Neural crest cell (in vitro differentiated cells): Measurements from ENCODE around the gene AK5. TPM values are rescaled to one million over a fixed set of nuclear protein-coding genes. Genes with fewer than 3 reads are reported as not detected.

Source experiments
- DNase-seq: peaks from one replicate; pipeline ENCODE4 v3.0.0; 2021; ENCODE audit warnings: low read depth, mixed read lengths, low spot score
- H3K27ac Mint-ChIP-seq: one replicate; pipeline ENCODE4 v1.8.0; 2021; ENCODE audit warnings: mild to moderate bottlenecking, mixed read lengths; ENCODE audit not compliant: unreplicated experiment
- H3K27me3 Mint-ChIP-seq: 2 replicates; pipeline ENCODE4 v1.8.0; 2021; ENCODE audit warnings: low read depth, mild to moderate bottlenecking, mixed read lengths
- H3K36me3 Mint-ChIP-seq: 2 replicates; pipeline ENCODE4 v1.8.0; 2021; ENCODE audit warnings: low read depth, mild to moderate bottlenecking, mixed read lengths
- H3K4me1 Mint-ChIP-seq: 2 replicates; pipeline ENCODE4 v1.8.0; 2021; ENCODE audit warnings: mixed read lengths
- H3K4me3 Mint-ChIP-seq: one replicate; pipeline ENCODE4 v1.8.0; 2021; ENCODE audit warnings: mild to moderate bottlenecking, mixed read lengths
- H3K9me3 Mint-ChIP-seq: 2 replicates; pipeline ENCODE4 v1.8.0; 2021; ENCODE audit warnings: mixed read lengths
- total RNA-seq: library from RNA; stranded (reverse); gene quantifications from 2 replicates; pipeline ENCODE4 v1.2.1, GENCODE V29; 2021
- TF ChIP-seq, protein P1 (sequence below): fragments of 200-600 bp; sonication (generic); conservative IDR thresholded peaks from 2 replicates; pipeline ENCODE4 v1.5.0; 2021; ENCODE audit warnings: antibody characterized with exemption, mild to moderate bottlenecking

Gene AK5
- total RNA-seq, 1 donor from 2014 or later: 1.1 TPM

DNA sequence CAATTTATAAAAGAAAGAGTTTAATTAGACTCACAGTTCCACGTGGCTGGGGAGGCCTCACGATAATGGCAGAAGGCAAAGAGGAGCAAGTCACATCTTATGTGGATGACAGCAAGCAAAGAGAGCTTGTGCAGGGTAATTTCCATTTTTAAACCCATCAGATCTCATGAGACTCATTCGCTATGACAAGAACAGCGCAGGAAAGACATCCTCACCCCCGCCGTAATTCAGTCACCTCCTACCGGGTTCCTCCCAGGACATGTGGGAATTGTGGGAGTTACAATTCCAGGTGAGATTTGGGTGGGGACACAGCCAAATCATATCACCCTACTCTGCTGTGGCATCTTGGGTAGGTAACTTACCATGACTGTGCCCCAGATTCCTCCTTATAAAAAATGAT lies 79.8 kb downstream of the AK5 start:
- H3K4me3 Mint-ChIP-seq: no peak overlapping the region
- TF ChIP-seq, protein P1, sequence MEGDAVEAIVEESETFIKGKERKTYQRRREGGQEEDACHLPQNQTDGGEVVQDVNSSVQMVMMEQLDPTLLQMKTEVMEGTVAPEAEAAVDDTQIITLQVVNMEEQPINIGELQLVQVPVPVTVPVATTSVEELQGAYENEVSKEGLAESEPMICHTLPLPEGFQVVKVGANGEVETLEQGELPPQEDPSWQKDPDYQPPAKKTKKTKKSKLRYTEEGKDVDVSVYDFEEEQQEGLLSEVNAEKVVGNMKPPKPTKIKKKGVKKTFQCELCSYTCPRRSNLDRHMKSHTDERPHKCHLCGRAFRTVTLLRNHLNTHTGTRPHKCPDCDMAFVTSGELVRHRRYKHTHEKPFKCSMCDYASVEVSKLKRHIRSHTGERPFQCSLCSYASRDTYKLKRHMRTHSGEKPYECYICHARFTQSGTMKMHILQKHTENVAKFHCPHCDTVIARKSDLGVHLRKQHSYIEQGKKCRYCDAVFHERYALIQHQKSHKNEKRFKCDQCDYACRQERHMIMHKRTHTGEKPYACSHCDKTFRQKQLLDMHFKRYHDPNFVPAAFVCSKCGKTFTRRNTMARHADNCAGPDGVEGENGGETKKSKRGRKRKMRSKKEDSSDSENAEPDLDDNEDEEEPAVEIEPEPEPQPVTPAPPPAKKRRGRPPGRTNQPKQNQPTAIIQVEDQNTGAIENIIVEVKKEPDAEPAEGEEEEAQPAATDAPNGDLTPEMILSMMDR: no peak
- no peaks in the 10 kb centered on the region for H3K36me3 Mint-ChIP-seq
- H3K4me1 Mint-ChIP-seq: no peaks in the 10 kb centered on the region
- H3K27me3 Mint-ChIP-seq: no peaks in the 10 kb centered on the region
- peaks cover 9% of the 10 kb centered on the region for H3K9me3 Mint-ChIP-seq
- no peak overlapping the region for H3K27ac Mint-ChIP-seq
- no peak for DNase-seq

DNA sequence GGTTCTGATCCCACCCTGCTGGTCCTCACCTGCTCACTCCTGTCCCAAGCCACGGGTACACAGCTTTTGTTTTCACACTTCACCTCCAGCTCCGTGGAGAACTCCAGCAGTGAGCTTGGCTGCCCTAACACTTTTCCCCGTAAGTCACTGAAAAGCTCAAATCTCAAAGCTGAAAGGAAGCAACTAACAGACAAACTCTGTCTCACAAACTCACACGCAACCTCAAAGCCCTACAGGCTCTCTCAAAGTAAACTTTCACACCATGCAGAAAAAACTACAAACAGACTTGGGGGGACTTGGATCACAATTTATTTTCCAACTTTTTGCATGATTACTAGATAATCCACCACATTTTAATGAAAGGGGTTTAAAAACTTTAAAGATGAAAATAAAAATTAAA lies 88.3 kb downstream of the AK5 start:
- Mint-ChIP-seq H3K4me1 (no peaks in the 10 kb centered on the region), H3K27me3 (no peaks in the 10 kb centered on the region), H3K27ac (no peak overlapping the region), H3K4me3 (no peak overlapping the region), H3K9me3 (no peaks in the 10 kb centered on the region), H3K36me3 (no peaks in the 10 kb centered on the region)
- TF ChIP-seq, protein P1: no peak
- DNase-seq: no peak

GRCh38 chr1:77370583-77371306 lies 88.9 kb downstream of the AK5 start:
- no peak overlapping the region for H3K4me3 Mint-ChIP-seq
- no peaks in the 10 kb centered on the region for H3K9me3 Mint-ChIP-seq
- no peak overlapping the region for H3K27ac Mint-ChIP-seq
- H3K4me1 Mint-ChIP-seq: no peaks in the 10 kb centered on the region
- no peaks in the 10 kb centered on the region for H3K27me3 Mint-ChIP-seq
- no peak for DNase-seq
- H3K36me3 Mint-ChIP-seq: no peaks in the 10 kb centered on the region
- TF ChIP-seq, protein P1: no peak

GRCh38 chr1:77371396-77371795 lies 89.6 kb downstream of the AK5 start:
- H3K4me3 Mint-ChIP-seq: no peak overlapping the region
- H3K27me3 Mint-ChIP-seq: no peaks in the 10 kb centered on the region
- no peak overlapping the region for H3K27ac Mint-ChIP-seq
- no peaks in the 10 kb centered on the region for H3K4me1 Mint-ChIP-seq
- TF ChIP-seq, protein P1: no peak
- no peaks in the 10 kb centered on the region for H3K36me3 Mint-ChIP-seq
- H3K9me3 Mint-ChIP-seq: no peaks in the 10 kb centered on the region
- DNase-seq: no peak

GRCh38 chr1:77373702-77374101 lies 91.9 kb downstream of the AK5 start:
- no peaks in the 10 kb centered on the region for H3K9me3 Mint-ChIP-seq
- H3K4me3 Mint-ChIP-seq: no peak overlapping the region
- H3K27me3 Mint-ChIP-seq: no peaks in the 10 kb centered on the region
- H3K4me1 Mint-ChIP-seq: no peaks in the 10 kb centered on the region
- TF ChIP-seq, protein P1: no peak
- H3K27ac Mint-ChIP-seq: no peak overlapping the region
- no peaks in the 10 kb centered on the region for H3K36me3 Mint-ChIP-seq
- DNase-seq: no peak
